GF-D8 (cell line): ENCODE data around the gene EPS8L3.

Experiments used
- DNase-seq: peaks from one replicate; lab custom pipeline; 2025; lab: John Stamatoyannopoulos, UW

Gene EPS8L3

GRCh38 chr1:109739738-109740614, 23.7 kb downstream of the EPS8L3 start:
- DNase-seq = no peak

DNA sequence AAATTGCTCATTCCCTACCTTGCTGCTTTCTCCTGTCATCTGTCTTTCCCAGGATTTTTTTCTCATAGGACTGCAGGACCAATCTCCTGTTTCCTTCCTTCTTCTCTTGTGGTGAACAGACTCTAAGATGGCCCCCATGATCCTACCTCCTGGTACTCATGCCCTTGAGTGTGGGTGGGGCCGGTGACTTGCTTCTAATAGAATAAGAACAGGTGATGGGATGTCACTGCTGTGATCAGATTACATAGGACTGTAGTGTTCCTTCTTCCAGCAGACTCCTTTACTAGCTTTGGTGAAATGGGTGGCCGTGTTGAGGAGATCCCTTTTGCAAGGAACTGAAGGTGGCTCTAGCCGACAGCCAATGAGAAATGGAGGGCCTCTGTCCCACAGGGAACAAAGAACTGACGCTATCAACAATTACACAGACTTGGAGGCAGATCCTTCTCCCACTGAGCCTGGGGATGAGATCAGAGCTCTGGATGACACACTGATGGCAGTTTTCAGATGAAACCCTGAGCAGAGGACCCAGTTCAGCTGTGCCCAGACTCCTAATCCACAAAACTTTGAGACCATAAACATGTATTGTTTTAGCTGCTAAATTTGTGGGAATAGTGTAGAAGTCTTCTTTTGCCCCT, 30.4 kb downstream of the EPS8L3 start:
- DNase-seq = no peak

DNA sequence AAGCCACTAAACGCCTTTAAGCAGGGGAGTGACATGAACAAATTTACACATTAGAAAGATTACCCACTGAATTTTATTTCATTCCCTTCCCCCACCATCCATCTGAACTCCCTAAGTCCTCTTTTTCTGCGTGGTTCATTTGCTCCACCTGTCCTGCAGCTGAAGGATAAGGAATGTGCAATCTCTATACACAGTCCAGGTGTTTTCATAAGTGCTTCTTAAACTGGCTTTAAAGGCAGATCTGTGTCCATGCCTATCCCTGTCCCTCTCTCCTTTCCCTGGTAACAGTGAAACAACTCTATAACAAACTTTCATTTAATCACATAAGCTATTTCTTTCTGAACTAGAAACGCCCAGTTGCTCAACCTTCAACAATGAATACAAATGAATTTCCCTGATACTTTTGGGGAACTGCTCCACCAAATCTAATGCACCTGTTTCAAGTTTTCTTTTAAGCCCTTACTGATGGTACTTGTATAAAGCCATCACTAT, 31.3 kb downstream of the EPS8L3 start:
- DNase-seq = no peak

DNA sequence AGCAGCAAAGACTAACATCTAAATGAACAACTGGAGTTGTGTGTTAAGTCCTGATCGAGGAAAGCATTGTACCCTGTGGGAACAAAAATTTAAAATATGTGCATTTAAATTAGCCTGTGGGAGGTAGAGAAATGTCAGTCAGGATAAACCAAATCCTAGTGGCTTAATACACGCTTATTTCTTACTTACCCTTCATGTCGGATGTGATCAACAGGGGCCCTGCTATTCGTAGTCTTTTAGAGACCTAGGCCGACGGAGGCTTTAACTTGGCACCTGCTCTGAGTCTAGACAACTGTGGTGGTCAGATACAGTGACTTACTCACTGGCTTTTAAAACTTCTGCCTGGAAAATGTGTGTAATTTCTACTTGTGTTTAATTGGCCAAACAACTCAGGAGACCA, 33.1 kb downstream of the EPS8L3 start:
- no peak for DNase-seq

DNA sequence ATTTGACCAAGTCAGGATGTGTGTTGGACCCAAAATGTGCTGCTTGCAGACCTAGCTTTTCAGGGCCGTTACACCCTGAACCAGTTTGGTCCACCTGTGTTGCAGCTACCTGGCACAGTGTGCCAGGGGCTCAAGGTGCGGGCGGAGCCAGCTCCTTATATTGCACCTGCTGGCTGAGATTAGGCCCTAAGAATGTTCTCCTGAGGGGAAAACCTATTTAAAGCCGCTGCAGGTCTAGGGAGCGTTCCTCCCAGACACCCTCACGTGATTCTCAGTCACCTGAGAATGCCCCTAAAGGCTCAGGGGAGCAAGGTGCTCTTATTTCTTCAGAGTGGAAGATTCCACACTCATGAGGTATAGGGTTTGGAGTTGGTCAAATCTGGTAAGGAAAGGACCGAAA, 34.9 kb downstream of the EPS8L3 start:
- no peak for DNase-seq

DNA sequence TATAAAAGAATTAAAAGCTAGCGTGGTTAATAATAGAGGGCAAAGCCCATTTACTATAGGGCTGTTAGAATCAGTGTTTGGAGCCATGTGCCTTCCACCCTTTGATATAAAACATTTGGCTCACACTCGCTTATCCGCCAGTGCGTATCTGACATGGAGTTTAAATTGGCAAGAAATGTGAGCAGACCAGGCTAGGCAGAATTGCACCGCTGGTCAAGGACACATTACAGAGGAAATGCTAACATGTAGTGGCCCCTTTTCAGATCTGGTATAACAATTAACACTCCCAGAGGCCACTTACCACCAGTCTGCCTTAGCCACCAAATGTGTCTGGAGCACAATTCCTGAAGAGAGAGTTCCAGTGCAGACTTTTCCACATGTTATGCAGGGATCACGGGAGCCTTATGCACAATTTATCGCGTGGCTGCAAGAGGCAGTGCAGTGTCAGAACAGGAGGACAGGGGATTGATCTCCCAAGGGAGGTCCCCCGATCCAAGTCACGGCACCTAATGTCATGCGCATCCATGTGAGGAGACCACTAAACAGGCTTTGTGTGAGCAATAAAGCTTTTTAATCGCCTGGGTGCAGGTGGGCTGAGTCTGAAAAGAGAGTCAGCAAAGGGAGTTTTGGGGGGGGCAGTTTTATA, 36.9 kb downstream of the EPS8L3 start:
- DNase-seq = no peak

DNA sequence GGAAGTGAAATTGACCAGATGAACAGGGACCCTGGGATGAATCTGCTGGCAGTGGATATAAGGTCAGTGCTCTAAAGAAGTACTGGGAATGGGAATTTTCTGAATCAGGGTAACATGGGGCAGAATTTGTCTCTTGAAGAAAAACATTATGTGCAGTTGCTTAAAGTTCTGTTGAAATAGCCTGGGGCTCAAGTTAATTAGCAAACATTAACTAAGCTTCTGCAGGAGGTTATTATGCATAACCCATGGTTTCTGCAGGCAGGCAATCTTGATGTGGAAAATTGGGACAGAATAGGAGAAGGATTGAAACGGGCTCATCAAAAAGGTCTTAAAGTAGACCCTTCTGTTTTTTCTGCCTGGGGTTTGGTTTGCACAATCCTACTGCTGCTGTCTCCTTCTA, 37.7 kb downstream of the EPS8L3 start:
- no peak for DNase-seq

DNA sequence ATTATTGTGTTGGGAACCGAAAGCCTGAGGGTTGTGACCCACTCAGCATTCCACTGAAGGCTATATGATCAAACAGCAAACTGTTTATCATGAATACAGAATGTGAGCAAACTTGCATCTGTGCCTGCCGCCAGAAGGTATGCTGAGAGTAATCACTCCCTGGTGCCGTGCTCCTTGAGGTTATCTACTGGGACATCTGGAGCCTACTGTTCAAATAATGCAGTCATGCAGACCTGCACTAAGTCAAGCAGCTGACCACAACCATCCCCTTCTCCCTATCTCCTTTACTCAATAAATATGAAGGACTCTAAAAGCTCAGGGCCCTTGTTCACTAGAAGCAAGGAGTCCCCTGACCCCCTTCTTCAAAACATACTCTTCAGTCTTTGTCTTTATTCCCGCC, 38.2 kb downstream of the EPS8L3 start:
- DNase-seq = no peak

DNA sequence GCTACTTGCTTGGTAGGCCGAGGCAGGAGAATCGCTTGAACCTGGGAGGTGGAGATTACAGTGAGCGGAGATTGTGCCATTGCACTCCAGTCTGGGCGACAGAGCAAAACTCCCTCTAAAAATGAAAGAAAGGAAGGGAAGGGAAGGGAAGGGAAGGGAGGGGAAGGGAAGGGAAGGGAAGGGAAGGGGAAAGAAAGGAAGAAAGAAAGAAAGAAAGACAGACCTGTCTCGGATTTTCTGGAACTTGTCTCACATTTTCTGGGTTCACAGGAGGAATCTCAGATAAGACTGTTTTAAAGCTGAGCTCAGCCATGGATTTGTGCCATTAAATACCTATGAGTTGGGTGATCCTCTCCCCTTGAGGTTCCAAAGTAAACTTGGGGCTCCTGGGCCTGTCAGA, 38.8 kb downstream of the EPS8L3 start:
- no peak for DNase-seq

- no peak for DNase-seq
These were observed 40.6 kb downstream of the EPS8L3 start for GRCh38 chr1:109722908-109723691.

- no peak for DNase-seq
These were observed 41.8 kb downstream of the EPS8L3 start for GRCh38 chr1:109721971-109722370.

GRCh38 chr1:109721042-109721441, 42.7 kb downstream of the EPS8L3 start:
- no peak for DNase-seq

DNA sequence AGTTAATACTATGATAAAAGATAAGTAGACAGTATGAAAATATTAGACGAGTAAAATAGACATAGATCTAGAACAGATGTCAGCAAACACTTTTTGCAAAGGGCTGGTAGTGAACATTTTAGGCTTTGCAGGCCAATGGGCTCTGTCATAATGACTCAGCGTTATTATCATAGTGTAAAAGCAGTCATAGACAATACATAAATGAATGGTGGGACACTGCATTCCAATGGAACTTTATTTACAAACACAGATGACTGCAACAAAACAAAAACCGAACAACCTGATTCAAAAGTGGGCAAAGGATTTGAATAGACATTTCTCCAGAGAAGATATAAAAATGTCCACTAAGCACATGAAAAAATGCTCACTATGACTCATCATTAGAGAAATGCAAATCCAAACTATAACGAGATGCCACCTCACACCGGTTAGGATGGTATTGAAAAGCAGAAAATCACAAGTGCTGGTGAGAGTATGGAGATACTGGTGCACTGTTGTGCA, 44.3 kb downstream of the EPS8L3 start:
- no peak for DNase-seq

DNA sequence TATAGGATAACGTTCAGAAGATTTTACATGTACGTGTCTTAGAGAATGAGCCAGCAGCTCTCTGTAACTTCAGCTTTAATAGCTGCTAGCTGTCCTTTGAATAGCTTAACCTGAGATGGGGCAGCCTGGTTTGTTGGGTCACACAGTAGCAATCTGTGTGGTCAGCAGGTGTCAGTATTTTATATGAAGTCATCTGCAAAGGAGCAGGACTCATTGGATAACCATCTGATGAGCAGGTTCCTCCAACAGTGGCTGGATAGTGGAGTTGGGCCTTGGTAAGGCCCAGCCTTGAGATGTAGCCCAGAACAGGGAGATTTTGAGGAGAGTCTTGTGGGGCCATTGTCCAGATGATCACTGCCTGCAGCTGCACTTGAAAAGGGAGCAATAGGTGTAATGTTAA, 45.2 kb downstream of the EPS8L3 start:
- DNase-seq = no peak

DNA sequence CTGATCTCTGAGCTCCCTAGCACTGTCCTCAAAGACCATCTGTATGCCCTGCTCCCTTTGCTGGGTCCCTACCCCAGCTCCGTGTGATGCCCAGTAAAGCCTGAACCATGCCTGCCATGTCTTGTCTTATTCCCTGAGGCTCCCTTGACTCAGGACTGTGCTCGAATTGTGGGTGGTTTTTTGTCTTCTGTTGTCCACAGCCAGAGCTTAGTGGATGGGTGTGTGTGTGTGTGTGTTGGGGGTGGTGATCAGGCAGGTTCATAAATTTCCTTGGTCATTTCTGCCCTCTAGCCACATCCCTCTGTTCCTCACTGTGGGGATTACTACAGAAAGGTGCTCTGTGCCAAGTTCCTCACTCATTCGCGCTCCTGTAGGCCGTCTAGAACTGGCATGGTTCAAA, 46.0 kb downstream of the EPS8L3 start:
- no peak for DNase-seq

- DNase-seq = no peak
These were observed 47.1 kb downstream of the EPS8L3 start for GRCh38 chr1:109716570-109717090.

- no peak for DNase-seq
These were observed 47.6 kb downstream of the EPS8L3 start for GRCh38 chr1:109716121-109716520.

DNA sequence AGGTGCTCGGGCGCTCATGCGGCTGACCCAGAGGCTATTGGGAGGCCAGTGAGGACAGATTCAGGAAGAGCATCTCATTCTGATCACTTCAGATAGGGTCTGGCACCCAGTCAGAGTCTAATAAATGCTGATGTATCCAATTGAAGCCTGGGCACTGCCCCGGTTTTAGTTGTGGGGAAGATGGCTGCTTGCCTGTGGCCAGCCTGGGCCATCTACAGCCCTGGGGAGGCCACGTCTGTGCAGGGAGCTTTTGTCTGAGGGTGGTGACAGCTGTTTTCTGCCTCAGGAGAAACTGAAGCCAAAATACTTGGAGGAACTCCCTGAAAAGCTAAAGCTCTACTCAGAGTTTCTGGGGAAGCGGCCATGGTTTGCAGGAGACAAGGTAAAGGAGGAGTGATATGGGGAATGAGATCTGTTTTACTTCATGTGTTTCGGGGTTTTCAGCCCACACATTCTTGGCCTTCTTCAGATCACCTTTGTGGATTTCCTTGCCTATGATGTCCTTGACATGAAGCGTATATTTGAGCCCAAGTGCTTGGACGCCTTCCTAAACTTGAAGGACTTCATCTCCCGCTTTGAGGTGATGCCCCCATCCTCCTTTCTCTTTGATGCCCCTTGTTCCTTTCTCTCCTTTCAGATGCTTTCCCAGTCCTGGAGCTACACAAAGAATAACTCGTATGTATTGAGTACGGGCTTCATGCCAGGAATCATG, 48.9 kb downstream of the EPS8L3 start:
- no peak for DNase-seq

- no peak for DNase-seq
These were observed 50.1 kb downstream of the EPS8L3 start for GRCh38 chr1:109713636-109714035.

DNA sequence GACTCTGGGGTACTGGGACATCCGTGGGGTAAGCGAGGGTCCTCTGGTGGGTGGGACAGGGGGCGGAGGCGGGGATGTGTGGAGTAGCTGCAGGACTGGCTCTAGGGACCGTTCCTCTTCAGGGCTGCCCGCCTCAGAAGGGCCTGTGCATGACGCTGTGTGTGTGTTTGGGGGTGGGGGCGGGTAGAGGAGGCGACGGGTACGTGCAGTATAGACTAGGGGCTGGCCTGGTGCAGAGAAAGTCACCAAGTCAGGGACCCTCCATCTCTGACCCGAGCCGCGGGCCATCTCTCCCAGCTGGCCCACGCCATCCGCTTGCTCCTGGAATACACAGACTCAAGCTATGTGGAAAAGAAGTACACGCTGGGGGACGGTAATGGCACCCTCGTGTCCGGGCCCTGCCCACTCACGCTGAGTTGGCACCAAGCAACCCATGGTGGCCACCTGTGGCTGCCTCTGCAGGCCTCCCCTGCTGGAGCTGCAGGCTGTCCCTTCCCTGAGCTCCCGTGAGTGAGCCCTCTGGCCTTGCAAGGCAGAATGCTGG, 51.3 kb downstream of the EPS8L3 start:
- DNase-seq = no peak
